ENCODE data around the gene MCC. TPM values are rescaled to one million over a fixed set of nuclear protein-coding genes. Genes with fewer than 3 reads are reported as not detected.

The MCC gene
- total RNA-seq, 1 donor from 2014 or later, result 10.1 TPM

- no peak for DNase-seq (ENCODE audit: low read depth in 2 of 2)
Measured at GRCh38 chr5:113118298-113118697, 370.0 kb downstream of the MCC start.

- DNase-seq (ENCODE audit: low read depth in 2 of 2), result no peak
Measured at GRCh38 chr5:113117543-113118115, 370.6 kb downstream of the MCC start.

DNA sequence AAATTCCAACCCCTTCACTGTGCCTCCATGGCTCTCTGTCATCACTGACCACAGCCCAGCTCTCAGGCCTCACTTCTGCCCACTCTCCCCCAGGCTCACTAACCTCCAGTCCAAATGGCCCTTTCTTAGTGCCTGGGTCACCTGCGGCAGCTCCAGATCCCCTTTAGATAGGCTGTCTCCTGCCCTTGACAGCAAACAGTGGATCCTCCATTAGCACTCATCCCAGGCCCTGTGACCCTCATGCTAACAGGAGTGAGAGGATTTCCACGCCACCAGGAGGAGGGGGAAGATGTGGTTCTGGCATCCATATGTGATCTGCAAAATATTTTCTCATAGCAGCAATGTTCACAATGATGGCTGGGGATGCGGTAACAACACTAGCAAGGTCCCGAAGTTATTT, 372.3 kb downstream of the MCC start:
- DNase-seq (ENCODE audit: low read depth in 2 of 2), result no peak

DNA sequence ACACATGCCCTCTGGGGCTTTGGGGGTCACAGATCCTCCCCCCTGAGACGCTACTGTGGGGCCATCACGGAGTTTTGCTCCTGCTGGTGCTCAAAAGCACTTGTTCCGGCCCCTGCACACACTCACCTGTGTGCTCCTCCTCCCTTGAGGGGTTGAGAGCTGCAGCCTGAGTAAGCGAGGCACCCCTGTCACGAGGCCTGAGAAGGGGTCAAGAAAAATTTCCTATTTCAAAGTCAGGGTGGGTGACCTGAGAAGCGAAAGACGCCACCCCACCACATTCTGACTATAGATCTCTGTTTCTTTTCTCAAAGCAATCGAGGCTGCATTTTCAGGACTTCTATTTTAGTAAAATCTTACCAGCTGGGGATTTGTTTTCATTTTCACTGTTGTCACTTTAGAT, 373.2 kb downstream of the MCC start:
- no peak for DNase-seq (ENCODE audit: low read depth in 2 of 2)

DNA sequence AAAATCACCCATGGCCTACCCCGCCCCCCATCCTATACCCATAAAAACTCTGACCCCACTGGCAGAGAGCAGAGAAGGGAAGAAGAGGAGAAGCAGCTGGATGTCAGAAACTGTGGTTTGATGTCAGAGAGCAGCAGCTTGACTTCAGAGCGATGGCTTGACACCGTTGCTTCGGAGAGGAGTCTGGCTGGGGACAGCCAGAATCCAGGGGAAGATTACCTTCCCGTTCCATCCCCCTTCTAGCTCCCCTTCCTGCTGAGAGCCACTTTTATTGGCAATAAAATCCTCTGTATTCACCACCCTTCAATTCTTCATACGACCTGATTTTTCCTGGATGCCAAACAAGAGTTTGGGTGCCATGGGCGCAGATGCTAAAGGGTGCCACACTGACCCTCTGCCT, 373.7 kb downstream of the MCC start:
- no peak for DNase-seq (ENCODE audit: low read depth in 2 of 2)

- DNase-seq (ENCODE audit: low read depth in 2 of 2), result peak; percentile 40 to 54
Measured at GRCh38 chr5:113112435-113112834, 375.8 kb downstream of the MCC start.

GRCh38 chr5:113110117-113110516, 378.1 kb downstream of the MCC start:
- DNase-seq (ENCODE audit: low read depth in 2 of 2), result no peak

GRCh38 chr5:113109344-113109743, 378.9 kb downstream of the MCC start:
- DNase-seq (ENCODE audit: low read depth in 2 of 2), result no peak

DNA sequence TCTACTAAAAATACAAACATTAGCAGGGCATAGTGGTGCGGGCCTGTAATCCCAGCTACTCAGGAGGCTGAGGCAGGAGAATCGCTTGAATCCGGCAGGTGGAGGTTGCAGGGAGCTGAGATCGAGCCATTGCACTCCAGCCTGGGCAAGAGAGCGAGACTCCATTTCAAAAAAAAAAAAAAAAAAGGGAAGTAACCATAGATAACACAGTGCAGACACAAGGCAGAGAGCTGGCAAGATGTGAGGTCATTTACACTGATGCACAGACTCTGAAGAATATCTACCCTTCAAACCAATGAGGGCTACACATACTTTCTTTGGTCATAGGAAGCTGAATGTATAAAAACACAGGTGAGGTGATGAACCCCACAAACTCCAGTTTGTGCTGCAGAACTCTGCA, 379.8 kb downstream of the MCC start:
- DNase-seq (ENCODE audit: low read depth in 2 of 2), result no peak

DNA sequence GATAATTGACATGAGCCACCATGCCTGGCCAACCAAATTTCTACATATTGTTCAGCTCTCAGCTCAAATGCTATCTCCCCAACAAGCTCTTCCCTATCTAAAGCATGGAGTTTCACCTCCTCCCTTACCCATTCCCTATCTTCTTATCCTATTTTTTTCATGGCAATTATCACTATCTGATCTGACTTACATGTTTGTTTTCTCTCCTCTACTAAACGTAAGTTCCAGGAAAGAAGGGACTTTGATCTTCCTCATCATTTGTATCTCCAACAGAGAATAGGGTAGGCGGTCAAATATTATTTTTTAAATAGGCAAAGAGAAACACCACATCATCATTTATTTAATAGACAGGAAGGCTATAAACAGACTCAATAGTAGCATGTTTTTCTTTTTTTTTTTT, 381.4 kb downstream of the MCC start:
- DNase-seq (ENCODE audit: low read depth in 2 of 2), result no peak

DNA sequence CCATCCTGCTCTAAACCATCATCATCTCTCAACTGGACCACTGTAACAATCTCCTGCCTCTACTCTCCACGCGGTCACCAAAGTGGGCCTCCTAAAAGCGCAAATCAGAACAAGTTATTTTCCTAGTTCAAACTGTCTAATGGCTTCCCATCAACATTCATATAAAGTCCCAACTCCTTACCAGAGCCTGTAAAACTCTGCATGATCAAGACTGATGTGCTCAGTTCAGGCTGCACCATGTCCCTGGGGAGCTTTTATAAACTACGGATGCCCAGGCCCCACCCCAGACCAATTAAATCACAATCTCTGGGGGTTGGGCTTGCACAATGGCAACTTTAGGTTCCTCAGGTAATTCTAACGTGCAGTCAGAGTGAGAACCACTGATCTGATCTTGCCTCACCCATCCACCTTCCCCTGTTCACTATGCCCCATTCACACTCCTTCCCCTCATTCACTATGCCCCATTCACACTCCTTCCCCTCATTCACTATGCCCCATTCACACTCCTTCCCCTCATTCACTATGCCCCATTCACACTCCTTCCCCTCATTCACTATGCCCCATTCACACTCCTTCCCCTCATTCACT, 382.5 kb downstream of the MCC start:
- DNase-seq (ENCODE audit: low read depth in 2 of 2), result no peak

- DNase-seq (ENCODE audit: low read depth in 2 of 2), result no peak
Measured at GRCh38 chr5:113103330-113103729, 384.9 kb downstream of the MCC start.

DNA sequence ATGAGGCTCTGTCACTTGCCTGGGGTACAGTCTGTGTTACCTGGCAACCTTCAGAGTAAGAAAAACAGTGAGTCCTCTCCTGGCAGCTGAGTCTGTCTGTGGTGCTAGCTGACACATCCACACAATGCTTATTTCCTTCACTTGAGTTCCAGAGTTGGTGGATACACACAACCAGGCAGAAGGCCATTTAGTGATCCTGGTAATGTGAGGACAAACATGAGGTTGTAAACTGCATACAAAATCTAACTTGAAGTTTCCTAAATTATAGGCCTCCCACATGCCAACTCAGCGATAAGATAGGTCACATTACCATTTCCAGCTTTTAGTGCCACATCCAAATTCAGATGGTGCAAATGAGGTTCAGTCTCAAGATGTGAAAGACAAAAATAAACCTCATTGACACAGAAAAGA, 386.1 kb downstream of the MCC start:
- no peak for DNase-seq (ENCODE audit: low read depth in 2 of 2)

- no peak for DNase-seq (ENCODE audit: low read depth in 2 of 2)
Measured at GRCh38 chr5:113100981-113101380, 387.3 kb downstream of the MCC start.

GRCh38 chr5:113099822-113100221, 388.4 kb downstream of the MCC start:
- no peak for DNase-seq (ENCODE audit: low read depth in 2 of 2)

- DNase-seq (ENCODE audit: low read depth in 2 of 2), result no peak
Measured at GRCh38 chr5:113098378-113098777, 389.9 kb downstream of the MCC start.

DNA sequence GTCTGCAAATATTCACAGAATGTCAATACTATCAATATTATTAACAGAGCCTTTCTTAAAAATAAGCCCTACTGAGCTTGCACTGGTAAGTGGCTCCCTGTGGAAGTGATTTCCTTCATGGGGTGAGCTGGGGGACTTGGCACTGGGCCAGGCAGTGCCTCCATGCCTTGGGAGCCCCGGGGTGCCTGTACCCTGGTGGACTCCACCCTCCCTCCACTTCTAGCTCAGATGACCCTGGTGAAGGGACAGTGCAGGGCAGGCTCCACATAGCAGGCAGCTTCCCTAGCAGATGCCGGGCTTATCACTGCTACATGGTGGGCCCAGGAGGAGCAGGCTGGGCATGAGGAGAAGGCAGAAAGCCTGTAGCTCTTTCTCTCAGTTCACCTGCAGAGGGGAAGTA, 392.4 kb downstream of the MCC start:
- no peak for DNase-seq (ENCODE audit: low read depth in 2 of 2)

- DNase-seq (ENCODE audit: low read depth in 2 of 2), result no peak
Measured at GRCh38 chr5:113093558-113093957, 394.7 kb downstream of the MCC start.

- no peak for DNase-seq (ENCODE audit: low read depth in 2 of 2)
Measured at GRCh38 chr5:113092683-113093082, 395.6 kb downstream of the MCC start.

- DNase-seq (ENCODE audit: low read depth in 2 of 2), result no peak
Measured at GRCh38 chr5:113091622-113092021, 396.6 kb downstream of the MCC start.

- DNase-seq (ENCODE audit: low read depth in 2 of 2), result peak in 1 of 2 donors; percentile 21
Measured at GRCh38 chr5:113090336-113091106, 397.7 kb downstream of the MCC start.

DNA sequence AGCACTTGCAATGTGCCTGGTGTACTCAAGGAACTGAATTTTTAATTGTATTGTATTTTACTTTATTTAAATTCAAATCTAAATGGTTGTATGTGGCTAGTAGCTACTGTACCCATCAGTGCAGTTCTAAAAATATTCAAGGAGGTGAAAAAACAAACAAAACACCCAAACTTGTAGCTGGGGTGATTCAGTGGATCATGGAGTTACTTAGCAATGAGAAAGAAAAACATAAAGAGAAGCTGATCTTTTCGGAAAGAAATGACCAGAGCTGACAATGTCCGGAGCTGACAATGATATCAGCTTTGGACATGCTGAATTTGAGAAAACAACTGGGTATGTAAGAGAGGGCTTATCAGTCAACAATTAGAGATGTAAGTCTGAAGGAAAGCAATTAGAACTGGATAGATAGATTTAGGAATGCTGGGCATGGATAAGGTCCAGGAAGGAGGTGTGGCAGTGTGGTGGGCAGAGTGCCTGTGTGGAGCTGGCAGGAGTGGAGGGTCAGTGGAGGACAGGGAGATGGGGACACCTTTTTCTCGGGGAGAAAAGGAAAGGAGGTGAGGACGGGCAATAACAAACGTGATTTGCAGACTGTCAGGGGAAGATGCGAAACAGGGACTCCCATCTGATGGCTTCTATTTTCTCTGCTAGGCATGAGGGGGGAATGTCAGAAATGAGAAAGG, 398.5 kb downstream of the MCC start:
- no peak for DNase-seq (ENCODE audit: low read depth in 2 of 2)
